Measurements from ENCODE around the gene HMOX2. TPM values are rescaled to one million over a fixed set of nuclear protein-coding genes. Genes with fewer than 3 reads are reported as not detected.

HMOX2 gene
- total and polyA plus RNA-seq, 2 of the 13 experiments (the other 11 are each of a cell fraction or from before 2014, with no cell fraction given), result 60.3 to 70.4 TPM

- TF ChIP-seq ZNF646 (CRISPR knock-in tag; IDR thresholded peaks at IDR 0.05) (peak; percentile 71), ZNF614 (CRISPR knock-in tag; IDR thresholded peaks at IDR 0.05; ENCODE audit: borderline replicate concordance) (no peak; the same call in 1 of the 2 replicates), ZNF761 (CRISPR knock-in tag; conservative IDR thresholded peaks at IDR 0.05) (peak; percentile 50; the same call in 1 of the 2 replicates), ZNF251 (CRISPR knock-in tag; IDR thresholded peaks at IDR 0.05) (no peak), SRSF4 (IDR thresholded peaks at IDR 0.05; ENCODE audit: low read depth, low read length, poor library complexity, severe bottlenecking) (no peak), PPARG (CRISPR knock-in tag; conservative IDR thresholded peaks at IDR 0.05) (peak; percentile 25; the same call in 1 of the 2 replicates), ISX (CRISPR knock-in tag; conservative IDR thresholded peaks at IDR 0.05) (no peak), RCOR2 (CRISPR knock-in tag; IDR thresholded peaks at IDR 0.05) (peak; percentile 56; the same call in 1 of the 2 replicates), PRDM15 (CRISPR knock-in tag; IDR thresholded peaks at IDR 0.05) (peak; percentile 78), ZNF558 (CRISPR knock-in tag; IDR thresholded peaks at IDR 0.05; ENCODE audit: borderline replicate concordance) (no peak), ZNF552 (CRISPR knock-in tag; IDR thresholded peaks at IDR 0.05; ENCODE audit: borderline replicate concordance) (no peak), HNRNPL (IDR thresholded peaks at IDR 0.05; ENCODE audit: low read depth, low read length) (peak; percentile 97), MIXL1 (CRISPR knock-in tag; IDR thresholded peaks at IDR 0.05) (no peak), RBM39 (IDR thresholded peaks at IDR 0.05; ENCODE audit: low read depth, low read length, poor library complexity, severe bottlenecking) (peak; percentile 59), ATAD3A (CRISPR knock-in tag; IDR thresholded peaks at IDR 0.05) (no peak), CBX2 (IDR thresholded peaks at IDR 0.05; ENCODE audit: low read depth, low read length) (no peak), CBX2 (CRISPR knock-in tag; IDR thresholded peaks at IDR 0.05; ENCODE audit: low read depth) (no peak), ZNF451 (CRISPR knock-in tag; IDR thresholded peaks at IDR 0.05) (peak; percentile 64; the same call in 1 of the 2 replicates), ZNF839 (CRISPR knock-in tag; IDR thresholded peaks at IDR 0.05; ENCODE audit: borderline replicate concordance) (no peak), ZNF605 (CRISPR knock-in tag; IDR thresholded peaks at IDR 0.05) (peak; percentile 70; the same call in 1 of the 2 replicates)
Observed at GRCh38 chr16:4461250-4462085, 14.7 kb upstream of the HMOX2 start (continued).
